GM12874 (cell line): ENCODE data around the gene AHNAK2.

Source experiments
- CTCF ChIP-seq: IDR thresholded peaks from 2 replicates; pipeline ENCODE4 v1.5.1; 2011; ENCODE audit warnings: low read depth, mild to moderate bottlenecking, control low read depth, low read length, moderate library complexity; ENCODE audit not compliant: insufficient read depth

The AHNAK2 gene

GRCh38 chr14:104937161-104937560, 41.0 kb downstream of the AHNAK2 start:
- no peak for TF ChIP-seq CTCF

- TF ChIP-seq CTCF: no peak
These were observed 41.6 kb downstream of the AHNAK2 start for GRCh38 chr14:104936361-104937155.

DNA sequence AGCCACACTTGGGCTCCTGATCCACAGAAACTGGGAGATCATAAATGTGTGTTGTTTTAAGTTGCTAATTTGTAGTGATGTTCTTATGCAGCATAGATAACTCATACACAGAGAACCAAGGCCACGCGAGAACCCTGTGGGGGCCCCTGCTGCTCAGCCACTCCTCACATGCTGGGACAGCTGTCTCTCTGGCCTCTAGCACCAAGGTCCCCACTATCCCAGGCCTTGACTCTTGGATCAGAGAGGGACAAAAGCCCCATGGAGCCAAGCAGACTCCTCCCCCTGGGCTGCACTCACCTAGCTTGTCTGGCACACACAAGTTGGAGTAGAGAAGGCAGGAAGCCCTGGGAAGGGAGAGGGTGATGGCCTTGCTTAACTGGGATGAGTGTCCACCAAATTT, 42.2 kb downstream of the AHNAK2 start:
- TF ChIP-seq CTCF: no peak

DNA sequence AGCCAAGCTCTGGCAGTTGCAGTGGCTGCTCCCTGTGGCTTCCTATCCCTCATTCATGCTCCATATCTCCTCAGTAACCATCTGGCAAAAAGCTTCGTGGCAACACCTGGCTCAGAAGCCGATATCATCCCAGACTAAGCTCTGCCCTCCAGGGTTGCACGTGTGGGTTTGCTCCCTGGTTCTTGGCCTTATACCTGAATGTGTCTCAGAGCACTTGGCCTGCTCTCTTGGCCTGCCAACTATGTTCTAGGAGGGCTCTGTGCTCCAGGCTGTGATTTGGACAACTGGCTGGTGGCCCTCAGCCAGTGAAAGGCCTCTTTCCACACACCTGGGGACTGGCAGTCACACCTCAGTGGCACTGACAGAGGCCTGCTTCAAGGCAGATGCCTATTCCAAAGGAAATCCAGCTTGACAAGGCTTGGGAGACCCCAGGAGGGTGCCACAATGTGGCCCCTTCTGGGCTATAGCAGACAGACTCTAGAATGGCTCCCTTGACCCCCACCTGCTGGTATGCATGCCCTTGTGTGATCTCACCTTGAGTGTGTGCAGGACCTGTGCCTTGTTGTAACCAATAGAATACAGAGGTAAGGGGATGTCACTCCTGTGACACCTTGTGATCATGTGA, 43.0 kb downstream of the AHNAK2 start:
- no peak for TF ChIP-seq CTCF

DNA sequence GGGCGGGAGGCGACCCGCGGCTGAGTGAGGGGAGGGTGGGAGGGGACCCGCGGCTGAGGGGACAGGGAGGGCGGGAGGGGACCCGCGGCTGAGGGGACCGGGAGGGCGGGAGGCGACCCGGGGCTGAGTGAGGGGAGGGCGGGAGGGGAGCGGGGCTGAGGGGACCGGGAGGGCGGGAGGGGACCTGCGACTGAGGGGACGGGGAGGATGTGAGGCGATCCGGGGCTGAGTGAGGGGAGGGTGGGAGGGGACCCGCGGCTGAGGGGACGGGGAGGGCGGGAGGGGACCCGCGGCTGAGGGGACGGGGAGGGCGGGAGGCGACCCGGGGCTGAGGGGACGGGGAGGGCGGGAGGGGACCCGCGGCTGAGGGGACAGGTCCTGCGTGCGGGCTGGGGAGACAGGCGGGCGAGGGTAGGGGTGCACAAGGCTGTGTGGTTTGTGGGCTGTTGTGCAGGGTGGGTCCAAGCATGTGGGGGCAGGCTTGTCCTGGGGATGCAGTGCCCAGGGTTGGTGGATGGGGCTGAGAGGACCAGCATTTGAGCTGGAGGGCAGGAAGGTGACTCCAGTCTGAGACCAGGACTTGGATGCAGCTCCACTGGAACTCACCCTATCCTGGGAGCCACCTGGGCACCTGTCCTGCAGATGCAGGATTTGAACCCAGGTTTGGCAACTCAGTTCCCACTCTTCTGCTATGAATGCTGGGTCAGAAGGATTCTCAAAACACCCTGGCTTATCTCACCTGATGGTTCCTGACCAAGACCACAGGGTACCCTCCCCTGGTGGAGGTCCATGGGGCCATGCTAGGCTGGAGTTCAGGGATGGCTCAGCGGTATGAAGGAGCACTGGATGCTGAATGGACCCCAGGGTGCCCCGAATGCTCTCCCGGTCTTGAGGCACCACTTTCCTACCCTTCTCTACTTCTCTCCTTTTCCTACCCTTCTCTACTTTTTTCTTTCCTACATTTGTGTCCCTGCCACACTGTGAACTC, 44.1 kb downstream of the AHNAK2 start:
- TF ChIP-seq CTCF: no peak

DNA sequence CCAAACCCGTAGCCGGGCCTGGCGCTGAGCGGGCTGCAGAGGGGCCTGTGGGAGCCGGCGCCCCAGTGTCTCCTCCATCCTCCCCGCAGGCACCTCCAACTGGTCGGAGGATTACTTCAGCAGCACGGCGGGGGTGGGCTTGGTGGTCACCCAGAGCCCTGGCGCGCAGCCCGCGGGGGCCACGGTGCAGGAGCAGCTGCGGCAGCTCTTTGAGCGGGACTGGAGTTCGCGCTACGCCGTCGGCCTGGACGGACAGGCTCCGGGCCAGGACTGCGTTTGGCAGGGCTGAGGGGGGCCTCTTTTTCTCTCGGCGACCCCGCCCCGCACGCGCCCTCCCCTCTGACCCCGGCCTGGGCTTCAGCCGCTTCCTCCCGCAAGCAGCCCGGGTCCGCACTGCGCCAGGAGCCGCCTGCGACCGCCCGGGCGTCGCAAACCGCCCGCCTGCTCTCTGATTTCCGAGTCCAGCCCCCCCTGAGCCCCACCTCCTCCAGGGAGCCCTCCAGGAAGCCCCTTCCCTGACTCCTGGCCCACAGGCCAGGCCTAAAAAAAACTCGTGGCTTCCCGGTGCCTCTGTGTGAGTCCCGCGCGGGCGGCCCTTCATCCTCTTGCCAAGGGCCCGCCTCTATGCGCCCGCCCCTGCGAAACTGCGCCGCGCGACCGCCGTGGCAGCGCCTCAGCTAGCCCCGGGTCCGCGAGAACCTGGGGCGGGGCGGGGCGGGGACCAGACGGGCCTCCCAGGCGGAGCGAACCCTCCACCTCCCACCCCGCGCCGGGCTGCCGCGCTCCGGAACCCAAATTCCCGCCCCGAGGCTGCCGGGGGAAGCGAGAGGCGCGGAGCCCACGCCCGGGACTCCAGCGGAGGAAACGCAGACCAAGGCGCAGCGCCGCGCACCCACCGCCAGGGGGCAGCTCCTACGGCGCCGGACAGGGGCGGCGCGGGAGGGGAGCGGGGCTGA, 45.2 kb downstream of the AHNAK2 start:
- peak; percentile 89 for TF ChIP-seq CTCF
